ENCODE measurements around the gene ABHD17A.

The ABHD17A gene

GRCh38 chr19:1885398-1886119 lies at the start of gene ABHD17A:
ABHD17A (minus strand) TSS chr19:1885496; CDS start chr19:1881566, 3,930 bp downstream.
- DNase-seq (ENCODE audit: low read depth, low spot score): peak; percentile 74

- DNase-seq (ENCODE audit: low read depth, low spot score): no peak
Observed at GRCh38 chr19:1933942-1934341, 48.6 kb upstream of the ABHD17A start.

GRCh38 chr19:1933244-1933643 lies 47.9 kb upstream of the ABHD17A start:
- DNase-seq (ENCODE audit: low read depth, low spot score): no peak

GRCh38 chr19:1932395-1932794 lies 47.1 kb upstream of the ABHD17A start:
- DNase-seq (ENCODE audit: low read depth, low spot score): no peak

GRCh38 chr19:1931445-1931844 lies 46.1 kb upstream of the ABHD17A start:
- DNase-seq (ENCODE audit: low read depth, low spot score): no peak

GRCh38 chr19:1929021-1929742 lies 43.9 kb upstream of the ABHD17A start:
- no peak for DNase-seq (ENCODE audit: low read depth, low spot score)

- no peak for DNase-seq (ENCODE audit: low read depth, low spot score)
Observed at GRCh38 chr19:1925544-1925943, 40.2 kb upstream of the ABHD17A start.

- no peak for DNase-seq (ENCODE audit: low read depth, low spot score)
Observed at GRCh38 chr19:1924320-1924961, 39.1 kb upstream of the ABHD17A start.

- no peak for DNase-seq (ENCODE audit: low read depth, low spot score)
Observed at GRCh38 chr19:1923319-1923718, 38.0 kb upstream of the ABHD17A start.

- DNase-seq (ENCODE audit: low read depth, low spot score): no peak
Observed at GRCh38 chr19:1922803-1923202, 37.5 kb upstream of the ABHD17A start.

GRCh38 chr19:1921825-1922224 lies 36.5 kb upstream of the ABHD17A start:
- DNase-seq (ENCODE audit: low read depth, low spot score): no peak

- DNase-seq (ENCODE audit: low read depth, low spot score): no peak
Observed at GRCh38 chr19:1921326-1921725, 36.0 kb upstream of the ABHD17A start.

GRCh38 chr19:1920644-1921043 lies 35.3 kb upstream of the ABHD17A start:
- no peak for DNase-seq (ENCODE audit: low read depth, low spot score)

GRCh38 chr19:1918975-1919374 lies 33.7 kb upstream of the ABHD17A start:
- DNase-seq (ENCODE audit: low read depth, low spot score): no peak

GRCh38 chr19:1917926-1918325 lies 32.6 kb upstream of the ABHD17A start:
- no peak for DNase-seq (ENCODE audit: low read depth, low spot score)

- DNase-seq (ENCODE audit: low read depth, low spot score): no peak
Observed at GRCh38 chr19:1917146-1917545, 31.9 kb upstream of the ABHD17A start.

- no peak for DNase-seq (ENCODE audit: low read depth, low spot score)
Observed at GRCh38 chr19:1914826-1915341, 29.6 kb upstream of the ABHD17A start.

- no peak for DNase-seq (ENCODE audit: low read depth, low spot score)
Observed at GRCh38 chr19:1913781-1914577, 28.7 kb upstream of the ABHD17A start.

GRCh38 chr19:1912760-1913505 lies 27.6 kb upstream of the ABHD17A start:
- no peak for DNase-seq (ENCODE audit: low read depth, low spot score)

- no peak for DNase-seq (ENCODE audit: low read depth, low spot score)
Observed at GRCh38 chr19:1911995-1912394, 26.7 kb upstream of the ABHD17A start.

GRCh38 chr19:1911098-1911497 lies 25.8 kb upstream of the ABHD17A start:
- no peak for DNase-seq (ENCODE audit: low read depth, low spot score)

Data from smooth muscle cell of the brain vasculature (primary cell).